Esophagus squamous epithelium (tissue), 5 donors: ENCODE measurements around the gene RNF141. TPM values are rescaled to one million over a fixed set of nuclear protein-coding genes. Genes with fewer than 3 reads are reported as not detected.

Source experiments
- DNase-seq: peaks from one replicate; lab custom pipeline; 2025; lab: John Stamatoyannopoulos, UW
- H3K27ac ChIP-seq, 4 donors: fragments of 200-600 bp; sonication (generic); one replicate each; pipeline ENCODE4 v1.5.1; 2016 to 2019; ENCODE audit warnings: mild to moderate bottlenecking in 1 of 4
- H3K27me3 ChIP-seq, 4 donors: fragments of 200-600 bp; sonication (generic); 1 replicate in 3 of 4; 2 replicates in 1 of 4; pipeline versions ENCODE4 v1.5.1 to v1.6.0; 2017 to 2021; ENCODE audit warnings: antibody characterized with exemption in 1 of 4
- H3K36me3 ChIP-seq, 3 donors: fragments of 200-600 bp; sonication (generic); one replicate each; pipeline ENCODE4 v1.5.1; 2016 to 2019
- H3K4me1 ChIP-seq, 3 donors: fragments of 200-600 bp; sonication (generic); one replicate each; pipeline ENCODE4 v1.5.1; 2017 to 2019
- H3K4me3 ChIP-seq, 4 donors: fragments of 200-600 bp; sonication (generic); 1 replicate in 3 of 4; 2 replicates in 1 of 4; pipeline ENCODE4 v1.5.1; 2016 to 2019; ENCODE audit warnings: mild to moderate bottlenecking in 2 of 4, moderate library complexity in 1 of 4
- H3K9me3 ChIP-seq, 3 donors: fragments of 200-600 bp; sonication (generic); one replicate each; pipeline ENCODE4 v1.5.1; 2016 to 2019
- CTCF ChIP-seq, 6 experiments: fragments of 450-650 bp in 4 of 6; fragments of 200-600 bp in 2 of 6; sonication (generic) in 2 of 6; IDR thresholded peaks; one replicate each; pipeline ENCODE4 v1.5.1; 2016 to 2019; ENCODE audit warnings: antibody characterized with exemption in 6 of 6, mild to moderate bottlenecking in 4 of 6, moderate library complexity in 4 of 6
- POLR2A ChIP-seq, 4 donors: fragments of 450-650 bp; IDR thresholded peaks; one replicate each; pipeline ENCODE4 v1.6.1; 2017; ENCODE audit warnings: antibody characterized with exemption in 4 of 4, mild to moderate bottlenecking in 4 of 4, moderate library complexity in 3 of 4
- WGBS, 2 donors: methylation state at CpG; one replicate each; pipeline ENCODE4 v1.1.5; 2018; 5-methylcytosine and 5-hydroxymethylcytosine counted together
- intact Hi-C: fragments of 100-400 bp; cut with DNase I; formaldehyde crosslinking; loops from one replicate; pipeline ENCODE4 v1.15.0; 2022
- total RNA-seq, 4 donors: library from RNA; depleted of rRNA; stranded (reverse); fragments of >200 nt; gene quantifications; one replicate each; pipeline ENCODE4 v1.1.0, GENCODE V29; 2016
- donor health status: DM: yes; HTN: yes; CAD: no.

Gene RNF141
- total RNA-seq, 4 donors from 2014 or later = 51.7 to 88.4 (median 56.9) TPM

- TF ChIP-seq CTCF (IDR thresholded peaks at IDR 0.05) (no peak), POLR2A (IDR thresholded peaks at IDR 0.05) (no peak)
- peaks cover 0 to 33% (median 4%) of the 10 kb centered on the region in 3 donors for H3K36me3 ChIP-seq
- H3K4me3 ChIP-seq = no peak overlapping the region
- 74 to 88% methylated on average over 5 to 8 of the region's 16 CpGs for WGBS, 2 donors
- intact Hi-C loops = no loop called here
- DNase-seq = no peak
- no peaks in the 10 kb centered on the region for H3K27me3 ChIP-seq
- peaks cover 0 to 16% (median 0%) of the 10 kb centered on the region in 3 donors for H3K4me1 ChIP-seq
- no peaks in the 10 kb centered on the region for H3K9me3 ChIP-seq
- peak overlapping the region in 1 of 4 donors; percentile 9 for H3K27ac ChIP-seq
These were observed 62.1 kb downstream of the RNF141 start for GRCh38 chr11:10478574-10479550.

GRCh38 chr11:10478066-10478465 is 62.9 kb downstream of the RNF141 start:
- H3K4me3 ChIP-seq = no peak overlapping the region
- no peak for TF ChIP-seq POLR2A (IDR thresholded peaks at IDR 0.05)
- no peak for TF ChIP-seq CTCF (IDR thresholded peaks at IDR 0.05)
- DNase-seq = no peak
- peaks cover 0 to 26% (median 4%) of the 10 kb centered on the region in 3 donors for H3K36me3 ChIP-seq
- peaks cover 0 to 16% (median 0%) of the 10 kb centered on the region in 3 donors for H3K4me1 ChIP-seq
- no peaks in the 10 kb centered on the region for H3K27me3 ChIP-seq
- no peak overlapping the region for H3K27ac ChIP-seq
- 83% methylated on average over 2 to 3 of the region's 3 CpGs for WGBS, 2 donors
- intact Hi-C loops = no loop called here
- no peaks in the 10 kb centered on the region for H3K9me3 ChIP-seq

- Histone ChIP-seq H3K27me3 (no peaks in the 10 kb centered on the region), H3K4me1 (peaks cover 0 to 16% (median 0%) of the 10 kb centered on the region in 3 donors), H3K27ac (no peak overlapping the region), H3K9me3 (no peaks in the 10 kb centered on the region), H3K36me3 (peaks cover 0 to 25% (median 4%) of the 10 kb centered on the region in 3 donors), H3K4me3 (no peak overlapping the region)
- no peak for DNase-seq
- TF ChIP-seq POLR2A (IDR thresholded peaks at IDR 0.05) = no peak
- no peak for TF ChIP-seq CTCF (IDR thresholded peaks at IDR 0.05)
- 92 to 97% methylated on average over 7 to 8 of the region's 8 CpGs for WGBS, 2 donors
- intact Hi-C loops = no loop called here
These were observed 63.3 kb downstream of the RNF141 start for GRCh38 chr11:10477690-10478046.

- H3K9me3 ChIP-seq = no peaks in the 10 kb centered on the region
- no peak for TF ChIP-seq POLR2A (IDR thresholded peaks at IDR 0.05)
- TF ChIP-seq CTCF (IDR thresholded peaks at IDR 0.05) = no peak
- H3K4me3 ChIP-seq = no peak overlapping the region
- peaks cover 0 to 16% (median 0%) of the 10 kb centered on the region in 3 donors for H3K4me1 ChIP-seq
- intact Hi-C loops = no loop called here
- WGBS, 2 donors = 55 to 74% methylated on average over 5 of the region's 5 CpGs
- H3K27me3 ChIP-seq = no peaks in the 10 kb centered on the region
- no peak overlapping the region for H3K27ac ChIP-seq
- DNase-seq = no peak
- peaks cover 0 to 22% (median 4%) of the 10 kb centered on the region in 3 donors for H3K36me3 ChIP-seq
These were observed 63.9 kb downstream of the RNF141 start for GRCh38 chr11:10476927-10477689.
